BE2C (cell line): ENCODE results near the gene ARL6IP5.

ENCODE experiments used
- DNase-seq: peaks from one replicate; pipeline ENCODE4 v3.0.0-alpha.2; 2020
- H3K27me3 ChIP-seq: fragments of 250-450 bp; sonication (Bioruptor Pico); 2 replicates; pipeline ENCODE4 v1.5.1; 2020; ENCODE audit warnings: mild to moderate bottlenecking
- H3K36me3 ChIP-seq: fragments of 250-450 bp; sonication (Bioruptor Pico); 2 replicates; pipeline ENCODE4 v1.5.1; 2020; ENCODE audit warnings: mild to moderate bottlenecking
- H3K4me1 ChIP-seq: fragments of 250-450 bp; sonication (Bioruptor Pico); 2 replicates; pipeline ENCODE4 v1.5.1; 2020
- H3K4me3 ChIP-seq: 2 replicates; pipeline ENCODE4 v1.5.1; 2011; ENCODE audit warnings: low read depth, low read length
- H3K9me3 ChIP-seq: fragments of 250-450 bp; sonication (Bioruptor Pico); 2 replicates; pipeline ENCODE4 v1.5.1; 2020
- TF ChIP-seq, protein P1 (sequence below): IDR thresholded peaks from 2 replicates; pipeline ENCODE4 v1.5.1; 2012; ENCODE audit warnings: mild to moderate bottlenecking, low read depth, low read length

ARL6IP5 gene

DNA sequence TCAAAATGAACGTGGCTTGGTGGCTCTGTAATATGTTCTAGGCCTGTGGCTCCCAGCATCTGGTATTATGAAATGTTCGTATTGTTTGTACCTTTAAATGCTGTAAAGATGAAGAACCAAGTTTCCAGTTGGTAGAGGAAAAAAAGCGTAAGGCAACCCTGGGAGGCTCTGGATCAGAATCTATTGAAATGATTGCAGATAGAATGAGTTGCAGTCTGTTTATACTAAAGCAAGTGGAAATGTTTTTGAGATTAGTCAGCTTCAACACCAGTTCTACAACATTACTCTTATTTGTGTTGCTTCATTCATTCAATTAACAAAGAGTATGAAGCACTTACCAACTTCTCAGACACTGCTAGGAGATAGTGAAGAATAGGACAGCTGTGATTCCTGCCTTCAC is 5.3 kb downstream of the ARL6IP5 start:
- Histone ChIP-seq H3K9me3 (no peaks in the 10 kb centered on the region), H3K4me1 (no peaks in the 10 kb centered on the region; the same call in 1 of the 2 replicates), H3K36me3 (peaks cover 11% of the 10 kb centered on the region), H3K4me3 (no peak overlapping the region), H3K27me3 (no peaks in the 10 kb centered on the region)
- no peak for DNase-seq
- TF ChIP-seq, protein P1, sequence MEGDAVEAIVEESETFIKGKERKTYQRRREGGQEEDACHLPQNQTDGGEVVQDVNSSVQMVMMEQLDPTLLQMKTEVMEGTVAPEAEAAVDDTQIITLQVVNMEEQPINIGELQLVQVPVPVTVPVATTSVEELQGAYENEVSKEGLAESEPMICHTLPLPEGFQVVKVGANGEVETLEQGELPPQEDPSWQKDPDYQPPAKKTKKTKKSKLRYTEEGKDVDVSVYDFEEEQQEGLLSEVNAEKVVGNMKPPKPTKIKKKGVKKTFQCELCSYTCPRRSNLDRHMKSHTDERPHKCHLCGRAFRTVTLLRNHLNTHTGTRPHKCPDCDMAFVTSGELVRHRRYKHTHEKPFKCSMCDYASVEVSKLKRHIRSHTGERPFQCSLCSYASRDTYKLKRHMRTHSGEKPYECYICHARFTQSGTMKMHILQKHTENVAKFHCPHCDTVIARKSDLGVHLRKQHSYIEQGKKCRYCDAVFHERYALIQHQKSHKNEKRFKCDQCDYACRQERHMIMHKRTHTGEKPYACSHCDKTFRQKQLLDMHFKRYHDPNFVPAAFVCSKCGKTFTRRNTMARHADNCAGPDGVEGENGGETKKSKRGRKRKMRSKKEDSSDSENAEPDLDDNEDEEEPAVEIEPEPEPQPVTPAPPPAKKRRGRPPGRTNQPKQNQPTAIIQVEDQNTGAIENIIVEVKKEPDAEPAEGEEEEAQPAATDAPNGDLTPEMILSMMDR, result no peak

DNA sequence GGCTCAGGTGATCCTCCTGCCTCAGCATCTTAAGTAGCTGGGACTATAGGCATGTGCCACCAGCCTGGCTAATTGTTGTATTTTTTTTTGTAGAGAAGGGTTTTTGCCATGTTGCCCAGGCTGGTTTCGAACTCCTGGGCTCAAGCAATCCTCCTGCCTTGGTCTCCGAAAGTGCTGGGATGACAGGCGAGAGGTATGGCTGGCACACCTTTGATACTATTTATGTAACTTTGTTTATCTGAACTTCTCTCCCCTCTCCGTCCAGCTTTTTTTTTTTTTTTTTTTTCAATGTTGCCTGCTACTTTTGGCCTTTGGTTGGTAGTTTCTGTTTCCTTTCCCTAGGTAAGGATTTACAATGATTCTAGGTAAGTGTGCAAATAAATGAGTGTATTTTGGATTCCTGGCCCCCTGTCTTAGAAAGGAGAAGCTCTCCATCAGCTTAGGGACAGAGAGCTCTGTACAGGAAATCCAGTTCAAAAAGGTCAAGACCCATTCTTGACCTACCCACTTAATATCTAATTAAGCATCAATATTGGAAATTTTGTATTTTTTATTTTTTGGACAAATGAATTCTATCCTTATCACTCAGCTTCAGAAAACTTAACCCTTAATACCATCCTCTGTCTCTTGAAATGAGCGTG is 6.8 kb downstream of the ARL6IP5 start:
- Histone ChIP-seq H3K27me3 (no peaks in the 10 kb centered on the region), H3K4me3 (no peak overlapping the region), H3K4me1 (no peaks in the 10 kb centered on the region), H3K36me3 (peaks cover 11% of the 10 kb centered on the region), H3K9me3 (no peaks in the 10 kb centered on the region)
- TF ChIP-seq, protein P1, result no peak
- no peak for DNase-seq

DNA sequence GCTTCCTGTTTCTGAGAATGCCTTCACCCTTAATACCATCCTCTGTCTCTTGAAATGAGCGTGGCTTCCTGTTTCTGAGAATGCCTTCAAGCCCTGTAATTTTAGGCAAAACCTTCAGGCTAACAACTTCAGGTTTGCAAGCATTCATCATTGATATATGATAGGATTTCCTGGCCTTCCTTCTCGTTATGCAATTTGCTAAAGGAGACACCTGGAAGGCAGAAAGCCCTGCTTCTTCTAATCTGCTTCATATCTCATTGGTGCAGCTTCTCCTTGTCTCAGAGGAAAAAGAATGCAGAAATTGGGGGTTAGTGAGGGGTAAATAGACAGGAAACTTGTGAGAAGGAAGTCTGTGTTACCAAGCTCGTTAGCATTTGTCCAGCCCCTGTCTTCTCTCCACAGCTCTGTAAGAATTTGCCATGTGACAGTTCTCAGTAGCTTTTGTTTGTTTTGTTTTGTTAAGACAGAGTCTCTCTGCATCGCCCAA is 7.3 kb downstream of the ARL6IP5 start:
- DNase-seq, result no peak
- Histone ChIP-seq H3K4me3 (no peak overlapping the region), H3K9me3 (no peaks in the 10 kb centered on the region), H3K27me3 (no peaks in the 10 kb centered on the region), H3K4me1 (no peaks in the 10 kb centered on the region), H3K36me3 (peaks cover 11% of the 10 kb centered on the region)
- TF ChIP-seq, protein P1, result no peak

DNA sequence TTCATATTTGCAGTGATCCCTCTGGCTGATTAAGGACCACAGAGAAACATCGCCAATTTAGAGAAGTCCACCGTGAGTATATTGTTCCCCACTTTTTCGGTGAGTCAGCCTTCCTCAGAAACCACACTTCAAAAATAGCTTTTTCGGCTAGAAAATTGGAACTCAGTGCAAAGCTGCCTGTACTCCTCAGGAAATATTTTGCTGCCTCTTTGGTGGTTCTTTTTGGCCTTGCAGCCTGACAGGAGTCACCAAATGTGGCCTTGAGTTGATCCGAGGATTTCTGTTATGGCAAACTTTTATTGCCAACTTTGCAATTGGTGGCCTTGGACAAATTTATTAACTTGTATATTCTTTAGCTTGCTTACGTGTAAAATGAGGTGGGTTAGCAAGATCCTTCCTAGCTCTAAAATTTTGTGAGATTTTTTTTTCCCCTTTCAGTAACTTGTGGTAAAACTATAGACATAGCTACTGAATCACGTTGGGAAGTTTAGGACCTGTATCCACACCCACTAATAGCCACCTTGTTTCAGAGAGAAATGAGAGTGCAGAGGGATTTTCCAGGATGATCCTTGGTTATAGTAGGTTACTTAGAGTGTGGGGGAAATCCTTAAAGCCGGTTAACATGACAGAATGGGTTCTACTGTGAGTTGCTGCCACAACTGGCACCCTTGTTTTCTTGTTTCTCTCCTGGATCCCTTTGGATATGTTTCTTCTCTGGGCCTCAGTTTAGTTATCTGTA is 9.9 kb downstream of the ARL6IP5 start:
- H3K4me1 ChIP-seq, result no peaks in the 10 kb centered on the region
- H3K27me3 ChIP-seq, result no peaks in the 10 kb centered on the region
- H3K4me3 ChIP-seq, result no peak overlapping the region
- H3K9me3 ChIP-seq, result no peaks in the 10 kb centered on the region
- TF ChIP-seq, protein P1, result no peak
- peaks cover 11% of the 10 kb centered on the region for H3K36me3 ChIP-seq
- no peak for DNase-seq

DNA sequence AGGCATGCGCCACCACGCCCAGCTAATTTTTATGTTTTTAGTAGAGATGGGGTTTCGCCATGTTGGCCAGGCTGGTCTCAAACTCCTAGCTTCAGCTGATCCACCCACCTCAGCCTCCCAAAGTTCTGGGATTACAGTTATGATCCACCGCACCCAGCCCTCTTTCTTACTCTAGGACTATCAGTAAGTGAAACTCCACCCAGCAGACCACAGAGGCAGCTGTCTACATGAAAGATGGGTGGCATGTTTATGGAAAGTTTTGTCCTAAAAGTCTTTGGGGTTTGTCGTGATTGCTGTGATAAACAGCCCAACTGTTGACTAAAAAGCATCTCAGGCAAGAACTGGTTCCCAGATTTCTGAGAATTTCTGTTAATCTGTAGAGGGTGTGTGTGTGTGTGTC is 10.9 kb downstream of the ARL6IP5 start:
- H3K36me3 ChIP-seq, result peaks cover 11% of the 10 kb centered on the region
- TF ChIP-seq, protein P1, result no peak
- H3K27me3 ChIP-seq, result no peaks in the 10 kb centered on the region
- no peaks in the 10 kb centered on the region for H3K4me1 ChIP-seq
- no peak overlapping the region for H3K4me3 ChIP-seq
- no peaks in the 10 kb centered on the region for H3K9me3 ChIP-seq
- DNase-seq, result no peak

DNA sequence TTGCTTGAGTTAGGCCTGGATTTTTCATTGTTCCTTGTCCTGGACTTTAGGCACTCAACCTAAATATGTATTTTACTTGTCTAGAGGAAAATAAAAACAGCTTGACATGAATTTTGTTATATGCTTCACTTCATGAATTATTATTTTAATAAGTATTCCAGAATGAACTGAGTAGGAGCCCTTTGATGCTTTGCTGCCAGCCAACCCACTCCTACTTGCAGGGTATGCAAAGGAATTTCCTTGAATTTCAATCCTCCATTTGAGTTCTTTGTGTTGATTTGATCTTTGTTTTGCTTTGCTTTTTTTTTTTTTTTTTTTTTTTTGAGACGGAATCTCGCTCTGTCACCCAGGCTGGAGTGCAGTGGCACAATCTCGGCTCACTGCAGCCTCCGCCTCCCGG is 11.6 kb downstream of the ARL6IP5 start:
- no peak for DNase-seq
- no peak overlapping the region for H3K4me3 ChIP-seq
- H3K36me3 ChIP-seq, result peaks cover 11% of the 10 kb centered on the region
- H3K4me1 ChIP-seq, result no peaks in the 10 kb centered on the region
- TF ChIP-seq, protein P1, result no peak
- no peaks in the 10 kb centered on the region for H3K27me3 ChIP-seq
- no peaks in the 10 kb centered on the region for H3K9me3 ChIP-seq
